Neutrophil (primary cell): ENCODE data around the gene ABCD3.

Experiments used
- H3K27ac ChIP-seq: fragments of 200-600 bp; sonication (generic); 2 replicates; pipeline ENCODE4 v1.5.1; 2016; ENCODE audit warnings: mild to moderate bottlenecking, moderate library complexity
- H3K27me3 ChIP-seq: fragments of 200-600 bp; sonication (generic); 2 replicates; pipeline ENCODE4 v1.6.0; 2016; ENCODE audit warnings: mild to moderate bottlenecking
- H3K36me3 ChIP-seq: fragments of 200-600 bp; sonication (generic); 2 replicates; pipeline ENCODE4 v1.5.1; 2017
- H3K4me1 ChIP-seq, 2 experiments: fragments of 200-600 bp in 1 of 2; sonication (generic) in 1 of 2; 1 replicate in 1 of 2; 2 replicates in 1 of 2; pipeline versions ENCODE4 v1.5.1 to v1.6.1; 2013 to 2016; ENCODE audit warnings: low read depth in 1 of 2, low read length in 1 of 2, mild to moderate bottlenecking in 1 of 2, moderate library complexity in 1 of 2; ENCODE audit not compliant: control insufficient read depth in 1 of 2, insufficient read depth in 1 of 2
- H3K4me3 ChIP-seq, 2 experiments: fragments of 200-600 bp in 1 of 2; sonication (generic) in 1 of 2; 1 replicate in 1 of 2; 2 replicates in 1 of 2; pipeline ENCODE4 v1.5.1; 2013 to 2016; ENCODE audit warnings: low read depth in 1 of 2, low read length in 1 of 2, mild to moderate bottlenecking in 1 of 2, moderate library complexity in 1 of 2
- H3K9me3 ChIP-seq: fragments of 200-600 bp; sonication (generic); 2 replicates; pipeline ENCODE4 v1.5.1; 2016
- TF ChIP-seq, protein P1 (sequence below): fragments of 200-600 bp; sonication (generic); IDR thresholded peaks from 2 replicates; pipeline ENCODE4 v1.5.1; 2016; ENCODE audit warnings: antibody characterized with exemption

Gene ABCD3

DNA sequence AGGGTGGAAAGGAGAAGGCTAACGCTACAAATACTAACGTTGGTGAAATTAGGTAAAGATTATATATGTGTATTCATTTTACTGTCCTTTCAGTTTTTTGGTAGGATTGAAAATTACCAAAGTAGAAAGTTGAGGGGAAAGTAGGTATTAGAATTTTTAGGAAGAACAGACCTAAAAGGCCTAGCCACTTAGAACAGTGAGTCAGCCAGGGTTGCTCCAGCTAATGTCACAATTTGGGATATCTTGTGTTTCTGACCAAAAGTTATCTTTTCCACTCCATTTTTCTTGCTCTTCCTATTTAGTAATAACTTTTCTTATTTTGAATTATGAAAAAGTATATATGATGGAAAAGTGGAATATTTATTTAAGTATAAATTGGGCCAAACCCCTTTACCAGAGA lies 83.2 kb downstream of the ABCD3 start:
- TF ChIP-seq, protein P1, sequence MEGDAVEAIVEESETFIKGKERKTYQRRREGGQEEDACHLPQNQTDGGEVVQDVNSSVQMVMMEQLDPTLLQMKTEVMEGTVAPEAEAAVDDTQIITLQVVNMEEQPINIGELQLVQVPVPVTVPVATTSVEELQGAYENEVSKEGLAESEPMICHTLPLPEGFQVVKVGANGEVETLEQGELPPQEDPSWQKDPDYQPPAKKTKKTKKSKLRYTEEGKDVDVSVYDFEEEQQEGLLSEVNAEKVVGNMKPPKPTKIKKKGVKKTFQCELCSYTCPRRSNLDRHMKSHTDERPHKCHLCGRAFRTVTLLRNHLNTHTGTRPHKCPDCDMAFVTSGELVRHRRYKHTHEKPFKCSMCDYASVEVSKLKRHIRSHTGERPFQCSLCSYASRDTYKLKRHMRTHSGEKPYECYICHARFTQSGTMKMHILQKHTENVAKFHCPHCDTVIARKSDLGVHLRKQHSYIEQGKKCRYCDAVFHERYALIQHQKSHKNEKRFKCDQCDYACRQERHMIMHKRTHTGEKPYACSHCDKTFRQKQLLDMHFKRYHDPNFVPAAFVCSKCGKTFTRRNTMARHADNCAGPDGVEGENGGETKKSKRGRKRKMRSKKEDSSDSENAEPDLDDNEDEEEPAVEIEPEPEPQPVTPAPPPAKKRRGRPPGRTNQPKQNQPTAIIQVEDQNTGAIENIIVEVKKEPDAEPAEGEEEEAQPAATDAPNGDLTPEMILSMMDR = no peak
- no peaks in the 10 kb centered on the region for H3K27me3 ChIP-seq
- no peaks in the 10 kb centered on the region for H3K4me1 ChIP-seq
- H3K9me3 ChIP-seq = no peaks in the 10 kb centered on the region
- no peak overlapping the region for H3K4me3 ChIP-seq
- H3K36me3 ChIP-seq = peaks cover 44% of the 10 kb centered on the region
- no peak overlapping the region for H3K27ac ChIP-seq

DNA sequence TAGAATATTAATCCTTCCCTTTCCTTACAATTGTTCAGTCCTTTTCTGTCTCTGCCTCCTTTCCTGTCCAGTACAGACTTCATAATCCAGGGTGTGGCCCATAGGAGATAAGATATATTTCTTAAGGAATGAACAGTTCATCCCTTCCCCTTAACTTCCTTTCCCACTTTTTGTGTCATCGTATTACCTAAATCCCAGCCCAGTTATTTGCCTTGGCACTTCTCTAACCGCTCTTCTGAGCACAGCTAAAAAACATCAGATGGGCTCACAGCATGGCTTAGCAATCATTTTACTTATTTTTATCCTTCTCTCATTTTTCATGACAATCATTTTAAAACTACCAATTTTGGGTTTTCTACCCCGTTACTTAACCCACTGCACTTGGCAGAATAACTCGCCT lies 83.7 kb downstream of the ABCD3 start:
- H3K36me3 ChIP-seq = peaks cover 46% of the 10 kb centered on the region

DNA sequence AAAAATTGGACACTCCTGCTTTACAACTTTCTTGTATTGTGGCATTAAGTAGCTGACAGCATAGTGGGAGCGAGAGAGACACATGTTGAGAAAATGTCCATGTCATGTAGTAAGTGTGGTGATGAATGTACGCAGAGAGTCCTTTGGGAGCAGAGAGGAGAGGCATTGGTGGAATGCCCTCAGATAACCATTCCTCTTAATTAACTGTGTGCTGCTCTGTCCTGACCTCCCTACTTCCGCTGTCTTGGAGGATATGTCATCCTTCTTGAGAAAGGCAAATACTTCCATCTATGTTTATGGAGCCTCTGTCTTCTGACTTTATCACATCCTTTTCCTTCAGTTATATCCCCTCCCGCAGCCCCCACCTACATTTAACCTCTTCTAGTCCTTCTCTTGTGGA lies 85.0 kb downstream of the ABCD3 start:
- TF ChIP-seq, protein P1 = no peak
- Histone ChIP-seq H3K27me3 (no peaks in the 10 kb centered on the region), H3K36me3 (peaks cover 46% of the 10 kb centered on the region)

More for the DNA sequence above, 83.7 kb downstream of the ABCD3 start:
- Histone ChIP-seq H3K27me3 (no peaks in the 10 kb centered on the region), H3K9me3 (no peaks in the 10 kb centered on the region), H3K4me3 (no peak overlapping the region), H3K27ac (no peak overlapping the region), H3K4me1 (no peaks in the 10 kb centered on the region)
- TF ChIP-seq, protein P1 = no peak

DNA sequence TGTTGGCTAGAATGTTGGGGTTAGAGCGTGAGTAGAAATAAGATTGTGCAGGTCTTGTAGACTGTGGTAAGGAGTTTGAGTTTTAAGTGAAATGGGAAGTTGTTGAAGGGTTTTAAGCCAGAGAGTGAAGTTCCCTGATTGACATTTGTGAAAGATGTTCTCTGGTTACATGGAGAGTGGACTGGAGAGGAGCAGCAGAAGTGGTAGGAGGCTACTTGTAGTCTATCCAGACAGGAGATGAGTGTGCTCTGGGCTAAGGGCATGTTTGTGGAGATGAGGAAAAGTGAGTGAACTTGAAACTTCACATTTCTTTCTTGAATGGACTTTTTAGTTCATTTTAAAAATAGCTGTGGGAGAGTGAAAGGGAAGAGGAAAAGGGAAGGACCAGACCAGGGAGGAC lies 86.4 kb downstream of the ABCD3 start:
- no peak overlapping the region for H3K4me3 ChIP-seq
- TF ChIP-seq, protein P1 = no peak
- peaks cover 34% of the 10 kb centered on the region for H3K36me3 ChIP-seq
- no peaks in the 10 kb centered on the region for H3K9me3 ChIP-seq
- no peaks in the 10 kb centered on the region for H3K4me1 ChIP-seq
- no peak overlapping the region for H3K27ac ChIP-seq
- H3K27me3 ChIP-seq = no peaks in the 10 kb centered on the region

More for the DNA sequence above, 85.0 kb downstream of the ABCD3 start:
- Histone ChIP-seq H3K4me3 (no peak overlapping the region), H3K4me1 (no peaks in the 10 kb centered on the region), H3K9me3 (no peaks in the 10 kb centered on the region), H3K27ac (no peak overlapping the region)

DNA sequence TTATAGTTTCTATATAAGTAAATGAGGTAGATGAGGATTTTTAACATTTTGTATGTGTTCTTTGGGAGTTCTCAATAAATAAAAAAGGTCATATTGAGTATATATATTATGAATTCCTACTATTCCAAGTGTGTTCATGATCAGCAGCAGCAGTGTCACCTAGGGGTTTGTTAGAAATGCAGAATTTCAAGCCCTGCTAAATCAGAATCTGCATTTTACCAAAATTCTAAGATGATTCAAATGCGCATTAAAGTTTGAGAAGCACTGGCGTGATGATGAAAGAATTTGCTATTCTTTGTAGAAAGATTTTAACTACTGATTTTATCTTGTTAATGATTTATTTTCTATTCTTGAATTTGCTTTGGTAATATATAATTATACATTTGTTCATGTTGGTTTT lies 94.6 kb downstream of the ABCD3 start:
- Histone ChIP-seq H3K27me3 (no peaks in the 10 kb centered on the region), H3K36me3 (peaks cover 7% of the 10 kb centered on the region), H3K4me1 (no peaks in the 10 kb centered on the region), H3K27ac (no peak overlapping the region), H3K4me3 (no peak overlapping the region), H3K9me3 (no peaks in the 10 kb centered on the region)
- TF ChIP-seq, protein P1 = no peak
